Measurements from ENCODE around the gene DMAP1. TPM values are rescaled to one million over a fixed set of nuclear protein-coding genes. Genes with fewer than 3 reads are reported as not detected.
A peak's percentile ranks its signal among the peaks of the same experiment; 100 is the strongest.

DMAP1 gene
- total RNA-seq, 1 donor from 2014 or later: 35.9 TPM

GRCh38 chr1:44222397-44223186 is 9.3 kb downstream of the DMAP1 start:
- ATAC-seq (no peak), DNase-seq (ENCODE audit: low spot score) (no peak)
- intact Hi-C loops (cut with DNase I): no loop called here

GRCh38 chr1:44223187-44223610 is 9.9 kb downstream of the DMAP1 start:
- intact Hi-C loops (cut with DNase I): no loop called here
- no peak for DNase-seq (ENCODE audit: low spot score)
- no peak for ATAC-seq

DNA sequence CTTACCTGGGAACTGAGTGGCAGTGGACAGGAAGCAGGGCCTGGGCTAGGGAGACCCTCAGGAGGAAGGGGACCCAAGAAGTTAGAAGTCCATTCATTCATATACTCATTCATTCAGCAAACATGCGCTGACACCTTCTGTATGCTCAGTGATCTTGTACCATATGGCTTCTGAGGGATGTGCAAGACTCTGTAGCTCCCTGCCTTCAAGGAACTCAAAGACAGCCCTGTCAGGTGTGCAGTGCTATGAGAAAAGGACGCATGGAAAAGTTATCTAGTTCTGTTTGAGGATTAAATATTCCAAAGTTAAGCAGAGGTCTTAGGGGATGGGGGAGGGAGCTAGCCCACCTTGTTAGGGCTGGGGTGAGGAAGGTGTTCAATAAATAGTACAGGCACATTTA is 12.5 kb downstream of the DMAP1 start:
- DNase-seq (ENCODE audit: low spot score) (no peak), ATAC-seq (no peak)
- intact Hi-C loops (cut with DNase I): no loop called here

GRCh38 chr1:44227211-44227610 is 13.9 kb downstream of the DMAP1 start:
- ATAC-seq (no peak), DNase-seq (ENCODE audit: low spot score) (no peak)
- intact Hi-C loops (cut with DNase I): no loop called here

DNA sequence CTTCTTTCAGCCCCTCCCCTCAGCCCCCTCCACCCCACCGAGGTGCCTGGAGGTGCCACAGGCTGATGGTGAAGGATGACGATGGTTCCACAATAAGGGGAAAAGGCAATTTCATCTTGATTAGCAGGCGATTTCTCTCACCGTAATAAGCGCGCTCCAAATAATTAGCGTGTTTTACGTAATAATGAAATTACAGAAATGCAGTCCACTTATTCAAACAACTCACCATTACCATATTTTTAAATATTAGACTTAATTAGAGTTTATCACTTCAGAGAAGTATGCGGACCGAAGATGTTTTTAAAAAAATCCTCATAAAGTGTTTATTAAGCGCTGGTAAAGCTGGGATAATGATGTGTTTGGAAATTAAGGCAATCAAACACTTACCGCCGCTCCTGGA is 14.9 kb downstream of the DMAP1 start:
- ATAC-seq (no peak), DNase-seq (ENCODE audit: low spot score) (no peak)
- intact Hi-C loops (cut with DNase I): no loop called here

DNA sequence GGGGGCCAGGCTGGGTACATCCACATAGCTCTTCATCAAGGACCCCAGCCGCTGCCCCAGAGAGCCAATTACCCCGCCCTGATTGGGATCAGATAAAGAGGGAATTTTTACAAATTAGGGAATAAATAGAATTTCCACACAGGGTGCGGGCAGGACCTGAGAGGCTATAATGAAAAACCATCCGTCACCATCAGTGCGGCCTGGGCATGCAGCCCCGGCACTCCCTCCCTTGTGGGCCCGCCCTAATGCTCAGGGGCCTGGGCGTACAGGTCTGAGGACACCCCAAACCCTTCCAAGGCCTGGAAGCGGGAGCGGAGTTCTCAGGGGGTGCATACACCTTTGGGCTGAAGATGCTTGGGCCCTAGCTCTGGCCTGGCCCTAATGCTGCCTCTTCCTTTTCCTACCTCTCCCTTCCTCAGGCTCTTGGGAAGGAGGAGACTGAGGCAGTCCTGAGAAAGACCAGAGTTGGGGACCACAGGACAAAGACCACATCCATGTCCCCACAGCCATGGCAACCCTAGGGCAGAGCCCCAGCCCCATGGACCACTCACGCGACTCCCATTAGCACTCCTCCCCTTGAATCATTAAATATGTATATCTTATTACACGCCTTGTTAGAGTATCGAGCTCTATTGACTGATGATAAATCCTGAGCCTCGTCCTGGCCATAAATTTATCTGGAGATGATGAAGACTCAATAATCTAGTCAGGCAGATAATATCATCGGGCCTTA is 16.3 kb downstream of the DMAP1 start:
- no peak for ATAC-seq
- no peak for DNase-seq (ENCODE audit: low spot score)
- intact Hi-C loops (cut with DNase I): no loop called here

- DNase-seq (ENCODE audit: low spot score): no peak
- no peak for ATAC-seq
- intact Hi-C loops (cut with DNase I): no loop called here
These were observed 17.5 kb downstream of the DMAP1 start for GRCh38 chr1:44230796-44231195.

GRCh38 chr1:44233593-44233992 is 20.3 kb downstream of the DMAP1 start:
- DNase-seq (ENCODE audit: low spot score): no peak
- intact Hi-C loops (cut with DNase I): no loop called here
- no peak for ATAC-seq

- ATAC-seq (no peak), DNase-seq (ENCODE audit: low spot score) (no peak)
- intact Hi-C loops (cut with DNase I): no loop called here
These were observed 22.5 kb downstream of the DMAP1 start for GRCh38 chr1:44235808-44236207.

- ATAC-seq (no peak), DNase-seq (ENCODE audit: low spot score) (no peak)
- intact Hi-C loops (cut with DNase I): no loop called here
These were observed 23.4 kb downstream of the DMAP1 start for GRCh38 chr1:44236490-44237272.

- peak; percentile 68 for DNase-seq (ENCODE audit: low spot score)
- intact Hi-C loops (cut with DNase I): no loop called here
- peak; percentile 80 for ATAC-seq
These were observed 24.6 kb downstream of the DMAP1 start for GRCh38 chr1:44237721-44238457.

GRCh38 chr1:44238660-44239059 is 25.4 kb downstream of the DMAP1 start:
- DNase-seq (ENCODE audit: low spot score) (no peak), ATAC-seq (no peak)
- intact Hi-C loops (cut with DNase I): no loop called here

- no peak for DNase-seq (ENCODE audit: low spot score)
- intact Hi-C loops (cut with DNase I): no loop called here
- ATAC-seq: peak; percentile 44
These were observed 26.2 kb downstream of the DMAP1 start for GRCh38 chr1:44239331-44239960.

DNA sequence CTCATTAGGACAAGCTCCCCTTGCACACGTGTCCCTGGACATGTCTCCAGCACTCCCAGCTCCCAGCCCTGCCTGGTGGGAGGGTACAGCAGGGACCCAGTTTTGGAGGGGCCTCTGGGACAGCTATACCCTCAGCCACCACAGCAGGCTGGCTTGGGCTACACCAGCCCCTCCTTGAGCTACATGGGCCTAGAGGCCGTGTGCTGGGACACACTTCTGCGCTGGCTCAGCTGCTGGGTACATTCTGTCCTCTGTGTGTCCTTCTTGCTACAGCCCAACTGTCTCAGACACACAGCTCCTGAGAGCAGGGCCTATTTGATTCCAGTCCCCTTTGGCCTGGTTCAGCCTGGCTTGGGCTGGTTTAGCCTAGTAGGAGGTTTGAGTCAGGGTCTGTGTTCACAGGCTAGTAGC is 26.7 kb downstream of the DMAP1 start:
- intact Hi-C loops (cut with DNase I): no loop called here
- DNase-seq (ENCODE audit: low spot score) (no peak), ATAC-seq (peak; percentile 84)

- intact Hi-C loops (cut with DNase I): no loop called here
- DNase-seq (ENCODE audit: low spot score) (no peak), ATAC-seq (peak; percentile 7)
These were observed 27.8 kb downstream of the DMAP1 start for GRCh38 chr1:44240802-44241671.

GRCh38 chr1:44242746-44243145 is 29.5 kb downstream of the DMAP1 start:
- DNase-seq (ENCODE audit: low spot score): no peak
- intact Hi-C loops (cut with DNase I): no loop called here
- no peak for ATAC-seq

- intact Hi-C loops (cut with DNase I): no loop called here
- ATAC-seq (no peak), DNase-seq (ENCODE audit: low spot score) (no peak)
These were observed 30.7 kb downstream of the DMAP1 start for GRCh38 chr1:44243782-44244495.
